NCI-H146 (cell line): Measurements from ENCODE around the gene FABP6.
A peak's percentile ranks its signal among the peaks of the same experiment; 100 is the strongest.
"Not testable (repeated sequence)": the region's sequence is repeated elsewhere in the genome, so short reads cannot be mapped to it uniquely, and the experiment has no call there.

Source experiments
- DNase-seq: peaks from one replicate; lab custom pipeline; 2025; lab: John Stamatoyannopoulos, UW

The FABP6 gene, protein sequence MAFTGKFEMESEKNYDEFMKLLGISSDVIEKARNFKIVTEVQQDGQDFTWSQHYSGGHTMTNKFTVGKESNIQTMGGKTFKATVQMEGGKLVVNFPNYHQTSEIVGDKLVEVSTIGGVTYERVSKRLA

DNA sequence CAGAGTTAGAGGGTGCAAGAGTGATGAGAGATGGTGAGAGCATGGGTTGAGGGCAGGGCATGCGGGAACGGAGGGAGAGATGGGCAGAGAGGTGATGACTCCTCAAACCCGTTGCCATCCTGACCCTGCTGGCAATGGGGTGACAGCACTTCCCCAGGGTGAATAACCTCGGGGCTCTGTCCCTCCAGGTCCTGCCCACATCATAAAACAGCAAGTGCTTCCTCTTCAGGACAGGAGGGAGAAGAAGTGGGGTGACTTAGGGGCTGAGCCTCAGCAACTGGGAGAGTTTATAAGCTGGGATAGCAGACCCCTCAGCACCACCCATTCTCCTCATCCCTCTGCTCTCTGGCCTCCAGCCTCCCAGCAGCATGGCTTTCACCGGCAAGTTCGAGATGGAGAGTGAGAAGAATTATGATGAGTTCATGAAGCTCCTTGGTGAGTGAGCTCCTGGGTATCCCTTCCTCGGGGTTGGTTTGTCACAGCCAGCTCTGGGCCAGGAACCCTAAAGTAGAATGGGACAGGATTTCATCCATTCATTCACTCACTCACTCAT, at the start of gene FABP6:
FABP6 (plus strand) TSS at position 317 of the 553 bp plus-strand sequence; CDS start at position 369, 52 bp downstream.
- no peak for DNase-seq

DNA sequence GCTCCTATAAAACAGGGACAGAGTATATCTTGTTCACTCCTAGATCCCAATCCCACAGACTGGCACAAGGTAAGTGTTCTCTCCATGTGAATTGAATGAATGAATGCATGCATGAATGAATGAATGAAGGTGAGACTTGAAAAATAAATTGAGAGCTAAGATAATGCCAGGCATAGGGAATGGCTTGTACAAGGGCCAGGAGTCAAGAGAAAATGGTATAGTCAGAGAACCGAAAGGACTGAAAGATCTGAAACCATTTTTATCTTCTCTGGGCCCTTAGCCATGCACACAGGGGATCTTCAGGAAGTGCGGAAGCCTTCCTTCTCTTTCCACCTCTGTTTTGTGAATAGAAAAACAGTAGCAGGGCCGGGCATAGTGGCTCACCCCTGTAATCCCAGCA, 48.4 kb upstream of the FABP6 start:
- DNase-seq, result no peak

DNA sequence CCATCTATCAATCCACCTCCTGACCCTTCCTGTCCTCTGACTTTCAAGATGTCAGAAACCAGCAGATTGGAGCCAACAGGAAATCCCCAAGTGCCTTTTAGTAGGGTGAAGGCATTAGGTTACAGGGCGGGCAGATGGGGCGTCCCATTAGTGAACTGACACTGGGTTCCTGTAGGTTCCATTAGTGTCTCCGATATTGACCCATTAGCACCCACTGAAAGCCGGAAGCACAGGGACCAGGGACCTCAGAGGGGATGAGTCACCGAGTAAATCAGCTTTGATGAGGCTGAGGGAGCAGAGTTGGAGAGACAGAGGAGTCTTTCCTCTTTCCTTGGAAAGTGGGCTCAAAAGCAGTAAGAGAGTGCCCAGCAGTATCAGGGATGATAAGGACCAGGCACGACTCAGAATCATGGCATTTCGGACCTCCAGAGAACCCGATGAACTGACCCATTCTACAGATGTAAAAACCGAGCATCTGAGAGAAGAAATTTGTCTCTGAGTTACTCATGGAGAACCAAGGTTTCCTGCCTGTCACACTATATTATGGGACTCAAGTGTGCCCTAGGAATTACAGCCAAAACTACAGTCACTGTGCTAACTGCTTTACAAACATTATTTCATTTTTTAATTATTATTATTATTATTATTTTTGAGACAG, 47.2 kb upstream of the FABP6 start:
- DNase-seq, result no peak

DNA sequence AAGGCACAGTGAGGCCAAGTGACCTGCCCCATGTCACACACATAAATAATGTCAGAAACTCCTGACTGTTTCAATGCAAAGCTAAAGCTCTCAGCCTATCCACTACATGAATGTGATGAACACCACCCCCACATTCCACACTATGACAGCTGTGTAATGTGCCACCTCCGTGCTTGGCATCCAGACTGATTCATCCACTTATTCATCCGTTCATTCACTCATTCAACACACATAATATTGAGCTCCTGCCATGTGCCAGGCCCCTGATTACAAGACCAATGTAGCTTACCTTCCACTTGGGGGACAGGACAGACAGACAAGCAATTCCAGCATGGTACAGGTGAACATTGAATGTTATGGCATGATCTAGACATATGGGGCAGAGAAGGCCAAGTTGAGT, 46.2 kb upstream of the FABP6 start:
- no peak for DNase-seq

DNA sequence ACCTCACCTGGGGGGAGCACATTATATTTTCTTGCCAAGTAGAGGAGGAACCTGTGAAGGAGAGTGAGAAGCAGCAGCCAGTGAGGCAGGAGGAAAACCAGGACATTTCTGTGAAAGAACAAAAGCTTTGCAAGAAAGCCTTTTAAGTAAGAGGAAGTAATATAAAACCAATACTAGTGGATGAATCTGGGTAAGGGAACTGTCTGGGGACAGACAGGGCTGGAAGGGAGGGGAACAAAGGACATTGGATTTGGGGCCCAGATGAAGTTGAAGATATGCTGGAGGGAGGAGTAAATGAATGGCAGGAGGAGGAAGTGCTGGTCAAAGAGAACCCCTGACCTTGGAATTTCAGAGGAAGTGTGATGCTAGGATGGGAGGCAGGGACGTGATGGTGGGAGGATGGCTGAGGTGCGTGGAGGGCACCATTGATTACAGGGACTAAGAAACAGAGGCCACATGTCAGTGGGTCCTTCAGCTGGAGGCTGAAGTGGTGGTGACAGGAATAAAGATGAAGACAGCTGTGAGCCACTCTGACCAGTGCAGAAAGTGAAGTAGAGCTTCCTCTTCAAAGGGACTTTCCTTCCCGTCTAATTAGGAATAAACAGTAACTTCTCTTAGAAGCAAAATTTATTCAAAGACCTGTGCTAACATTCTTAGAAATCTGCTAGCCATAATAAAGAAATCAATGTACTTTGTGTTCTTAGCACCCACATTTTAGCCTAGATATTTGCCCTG, 43.5 kb upstream of the FABP6 start:
- DNase-seq, result no peak

DNA sequence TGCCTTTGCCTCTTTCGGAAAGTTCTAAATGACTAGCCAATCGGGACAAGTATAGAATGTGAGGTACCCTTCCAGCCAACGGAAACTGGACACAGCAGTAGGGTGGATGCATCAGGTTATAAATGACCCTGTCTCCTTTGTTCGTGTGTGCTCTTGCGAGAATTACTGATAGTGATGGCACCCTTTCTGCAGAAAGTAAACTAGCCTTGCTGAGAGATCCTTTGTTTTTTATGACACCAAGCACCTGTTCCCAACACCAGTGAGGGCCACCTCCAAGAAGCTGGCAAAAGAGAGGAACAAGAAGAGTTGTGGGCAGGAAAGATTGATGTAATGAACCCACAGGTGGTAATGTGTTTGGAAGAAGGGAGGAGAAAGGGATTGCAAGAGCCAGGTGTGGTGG, 42.8 kb upstream of the FABP6 start:
- peak; percentile 2 for DNase-seq

DNA sequence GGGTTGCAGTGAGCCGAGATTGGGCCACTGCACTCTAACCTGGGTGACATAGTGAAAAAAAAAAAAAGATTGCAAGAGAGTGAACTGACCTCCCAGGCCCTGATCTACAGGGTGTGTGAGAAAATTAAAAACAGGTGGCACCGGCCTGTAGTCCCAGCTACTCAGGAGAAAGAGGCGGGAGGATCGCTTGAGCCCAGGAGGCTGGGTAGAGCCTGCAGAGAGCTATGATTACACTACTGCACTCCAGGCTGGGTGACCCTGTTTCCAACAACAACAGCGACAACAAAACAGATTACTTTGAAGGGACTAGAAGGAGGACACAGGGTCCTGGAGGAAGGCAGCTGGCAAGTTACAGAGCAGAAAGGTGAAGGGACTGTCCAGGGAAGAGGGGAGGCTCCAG, 42.2 kb upstream of the FABP6 start:
- DNase-seq, result no peak

DNA sequence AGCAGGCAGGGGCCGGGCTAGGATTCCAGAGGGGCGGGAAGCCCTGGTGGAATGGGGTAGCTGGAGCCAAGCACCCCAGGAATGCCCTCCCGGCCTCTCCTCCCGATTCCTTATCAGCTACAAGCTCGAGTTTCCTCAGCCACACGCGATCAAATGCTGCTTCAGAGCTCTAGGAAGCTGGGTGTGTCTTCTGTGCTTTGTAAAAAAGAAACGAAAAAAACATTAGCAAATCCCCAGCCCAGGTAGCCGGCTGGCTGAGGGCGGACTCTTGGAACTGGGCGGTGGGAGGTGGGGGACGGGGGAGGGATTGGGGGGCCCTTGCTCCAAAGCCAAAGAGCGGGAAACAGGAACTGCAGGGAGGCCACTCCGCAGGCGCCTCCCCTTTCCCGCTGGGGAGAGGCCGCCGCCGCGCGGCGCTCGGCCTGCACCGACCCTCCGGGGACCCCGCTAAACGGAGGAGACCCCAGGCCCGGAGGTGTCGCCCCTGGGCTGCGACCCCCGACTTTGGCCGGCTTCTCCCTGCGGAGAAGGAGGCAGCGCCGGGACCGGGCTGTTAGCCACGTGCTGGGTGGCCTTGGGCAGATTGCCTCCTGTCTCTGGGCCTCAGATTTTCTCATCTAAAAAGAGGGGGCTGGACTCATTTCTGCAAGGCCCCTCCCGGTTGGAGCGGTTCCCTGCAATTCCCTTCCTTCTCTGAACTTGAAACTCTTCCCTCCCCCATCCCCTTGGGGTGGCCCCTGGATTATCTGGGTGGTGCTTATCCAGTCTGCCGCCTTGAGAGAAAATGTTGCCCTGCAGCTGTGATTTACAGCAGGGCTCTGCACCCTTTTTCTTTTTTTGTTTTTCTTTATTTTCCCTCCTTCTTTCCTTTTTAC, 40.9 kb upstream of the FABP6 start:
- DNase-seq, result peak; percentile 70

DNA sequence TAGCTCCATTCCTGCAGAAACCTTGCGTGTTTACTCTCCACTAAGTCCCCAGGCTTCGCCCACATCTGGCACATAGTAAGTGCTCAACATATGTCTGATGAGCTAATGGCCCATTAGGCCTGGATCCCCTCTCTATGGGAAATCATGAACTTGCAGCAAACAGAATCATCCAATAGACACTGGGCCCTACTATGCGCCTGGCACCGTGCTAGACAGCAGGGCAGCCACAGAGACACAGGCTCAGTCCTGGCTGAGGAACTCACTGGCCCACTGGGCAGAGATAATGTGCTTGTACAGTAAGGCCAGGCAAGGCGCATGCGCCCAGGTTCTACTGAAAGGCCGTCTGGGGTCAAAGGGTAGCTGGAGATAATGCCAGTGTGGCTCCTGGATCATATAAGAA, 36.9 kb upstream of the FABP6 start:
- DNase-seq, result no peak

DNA sequence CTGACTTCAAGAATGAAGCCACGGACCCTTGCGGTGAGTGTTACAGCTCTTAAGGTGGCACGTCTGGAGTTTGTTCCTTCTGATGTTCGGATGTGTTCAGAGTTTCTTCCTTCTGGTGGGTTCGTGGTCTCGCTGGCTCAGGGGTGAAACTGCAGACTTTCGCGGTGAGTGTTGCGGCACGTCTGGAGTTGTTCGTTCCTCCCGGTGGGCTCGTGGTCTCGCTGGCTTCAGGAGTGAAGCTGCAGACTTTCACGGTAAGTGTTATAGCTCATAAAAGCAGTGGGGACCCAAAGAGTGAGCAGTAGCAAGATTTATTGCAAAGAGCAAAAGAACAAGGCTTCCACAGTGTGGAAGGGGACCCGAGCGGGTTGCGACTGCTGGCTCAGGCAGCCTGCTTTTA, 36.2 kb upstream of the FABP6 start:
- DNase-seq, result not testable (repeated sequence)

DNA sequence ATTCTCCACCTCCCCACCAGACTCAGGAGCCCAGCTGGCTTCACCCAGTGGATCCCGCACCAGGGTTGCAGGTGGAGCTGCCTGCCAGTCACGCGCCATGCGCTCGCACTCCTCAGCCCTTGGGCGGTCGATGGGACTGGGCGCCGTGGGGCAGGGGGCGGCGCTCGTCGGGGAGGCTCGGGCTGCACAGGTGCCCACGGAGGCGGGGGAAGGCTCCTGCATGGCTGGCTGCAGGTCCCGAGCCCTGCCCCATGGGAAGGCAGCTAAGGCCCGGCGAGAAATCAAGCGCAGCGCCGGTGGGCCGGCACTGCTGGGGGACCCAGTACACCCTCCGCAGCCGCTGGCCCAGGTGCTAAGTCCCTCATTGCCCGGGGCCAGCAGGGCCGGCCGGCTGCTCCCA, 35.5 kb upstream of the FABP6 start:
- not testable (repeated sequence) for DNase-seq

DNA sequence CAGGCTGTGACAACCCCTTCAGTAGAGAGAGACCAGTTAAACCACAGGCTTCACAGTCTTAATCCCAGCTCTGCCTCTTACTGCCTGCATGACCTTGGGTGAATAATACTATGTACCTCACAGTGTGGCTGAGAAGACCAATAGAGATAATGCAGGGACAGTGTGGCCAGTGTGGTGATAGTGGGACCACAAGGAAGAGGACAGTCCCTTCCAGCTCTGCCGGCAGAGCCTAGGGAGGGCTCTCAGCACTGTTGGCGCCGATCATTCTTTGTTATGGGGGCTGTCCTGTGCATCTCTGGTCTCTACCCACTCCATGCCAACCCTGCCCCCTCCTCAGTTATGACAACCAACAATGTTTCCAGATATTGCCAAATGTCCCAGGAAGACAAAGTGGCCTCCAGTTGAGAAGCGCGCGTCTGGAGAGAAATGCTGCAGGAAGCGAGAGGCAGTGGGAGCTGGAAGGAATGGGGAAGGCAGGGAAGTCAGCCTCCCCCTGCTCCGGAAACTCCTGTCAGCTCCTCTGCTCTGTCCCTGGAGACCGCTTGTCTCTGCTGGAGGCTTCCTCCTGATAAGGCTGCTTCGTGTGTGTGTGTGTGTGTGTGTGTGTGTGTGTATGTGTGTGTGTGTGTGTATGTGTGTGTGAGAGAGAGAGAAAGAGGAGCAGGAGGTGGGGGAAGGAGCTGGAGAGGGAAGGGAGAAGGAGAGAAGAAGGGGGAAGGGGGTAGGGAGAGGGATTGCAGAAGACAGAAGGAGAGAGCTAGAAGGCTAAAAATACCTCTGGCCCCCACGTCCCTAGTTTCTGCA, 31.8 kb upstream of the FABP6 start:
- no peak for DNase-seq

DNA sequence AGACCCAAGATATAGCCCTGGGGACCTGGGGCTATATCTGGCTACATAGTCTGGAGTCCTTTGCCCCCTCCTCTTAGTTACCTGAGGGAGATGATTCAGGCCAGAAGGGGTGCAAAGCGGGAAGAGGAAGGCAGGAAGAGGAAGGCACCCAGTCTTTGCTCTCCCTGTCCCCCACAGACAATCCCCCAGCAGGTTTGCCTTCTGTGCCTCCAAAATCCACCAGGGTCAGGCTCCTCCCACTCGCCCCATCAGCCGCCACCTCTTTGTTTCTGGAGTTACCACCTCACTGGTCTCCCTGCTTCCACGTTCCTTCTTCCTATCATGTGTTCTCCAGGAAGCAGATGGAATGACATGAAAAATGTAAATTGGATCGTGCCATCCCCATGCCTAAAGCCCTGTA, 31.2 kb upstream of the FABP6 start:
- no peak for DNase-seq

DNA sequence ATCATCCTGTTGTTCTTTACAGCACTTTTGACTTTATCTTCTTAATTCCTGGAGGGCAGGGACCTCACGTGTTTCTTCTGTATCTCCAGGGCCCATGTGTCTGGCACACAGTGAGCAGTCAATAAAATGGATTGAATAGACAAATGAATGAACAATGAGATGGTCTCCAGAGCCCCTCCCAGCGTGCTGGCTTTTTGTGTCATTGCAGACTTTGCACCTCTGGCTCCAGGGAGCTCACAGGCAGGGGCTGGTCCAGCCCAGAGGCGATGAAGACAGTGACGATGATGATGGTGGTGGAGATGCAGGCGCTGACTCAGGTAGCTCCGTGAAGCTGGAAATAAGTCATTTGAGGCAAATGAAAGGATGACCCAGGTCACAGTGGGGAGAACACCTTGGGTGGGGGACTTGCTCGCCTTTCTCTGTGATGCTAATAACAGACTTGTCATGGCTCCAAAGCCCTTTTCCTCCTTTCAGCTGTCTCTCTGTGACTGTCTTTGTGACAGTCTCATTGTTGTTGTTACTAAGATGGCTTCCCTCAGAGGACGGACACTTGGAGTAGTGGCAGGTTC, 30.4 kb upstream of the FABP6 start:
- DNase-seq, result peak; percentile 46

DNA sequence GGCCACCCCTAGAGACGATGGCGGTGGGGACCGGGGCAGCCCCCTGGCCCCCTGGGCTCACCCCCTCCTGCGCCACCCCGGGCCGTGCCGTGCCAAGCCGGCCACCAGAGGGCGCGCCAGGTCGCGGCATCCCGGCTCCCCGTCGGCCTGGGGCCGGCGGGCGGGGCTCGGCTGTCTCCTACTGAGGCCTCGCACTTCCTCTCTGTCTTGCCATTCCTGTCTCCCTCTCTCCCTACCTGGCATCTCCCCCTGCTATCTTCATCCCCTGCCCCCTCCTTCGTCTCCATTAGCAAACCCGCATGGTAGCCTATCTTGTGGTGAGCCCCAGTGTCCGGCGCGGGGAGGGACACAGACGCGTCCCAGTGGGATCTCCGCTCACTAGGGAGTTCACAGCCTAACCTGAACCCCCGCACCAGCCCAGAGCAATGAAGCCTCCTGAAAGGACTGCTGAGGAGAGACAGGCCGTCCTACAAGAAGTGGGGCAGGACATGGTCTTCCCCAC, 29.8 kb upstream of the FABP6 start:
- DNase-seq, result peak; percentile 35

DNA sequence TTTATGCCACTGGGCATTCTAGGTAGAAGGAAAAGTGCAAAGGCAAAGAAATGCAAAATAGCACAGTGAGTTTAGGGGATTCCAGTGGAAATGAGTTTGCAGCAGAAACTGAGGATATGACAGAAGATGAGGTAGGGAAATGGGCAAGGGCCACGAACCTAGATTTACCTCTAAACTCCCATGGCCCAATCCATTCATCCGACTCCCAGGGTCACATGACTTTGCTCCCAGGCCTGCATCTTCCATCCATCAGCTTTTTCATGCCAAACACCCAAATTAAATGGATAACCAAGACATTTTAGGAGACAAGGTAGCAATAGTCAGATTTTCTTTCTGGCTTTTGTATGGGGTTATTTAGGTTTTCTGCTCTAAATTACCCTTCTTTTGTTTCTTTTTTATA, 22.2 kb upstream of the FABP6 start:
- DNase-seq, result no peak

DNA sequence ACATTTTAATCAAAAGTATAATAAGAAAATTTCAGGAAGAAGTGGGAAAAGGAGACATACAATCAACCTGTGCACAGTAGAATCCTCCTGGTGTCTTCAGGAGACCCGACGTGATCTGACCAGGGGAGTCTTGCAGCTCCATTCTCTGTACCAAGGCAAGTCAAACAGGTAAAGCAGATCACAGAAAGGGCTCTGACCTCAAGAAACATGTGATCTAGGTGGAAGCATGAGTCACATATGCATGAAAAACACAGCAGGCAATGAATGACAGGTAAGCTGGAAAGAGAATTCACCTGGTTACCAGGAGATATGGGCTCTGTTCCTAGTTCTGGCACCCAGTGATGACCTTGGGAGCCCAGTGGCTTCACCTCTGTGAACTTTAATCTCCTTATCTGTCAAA, 19.4 kb upstream of the FABP6 start:
- DNase-seq, result no peak

DNA sequence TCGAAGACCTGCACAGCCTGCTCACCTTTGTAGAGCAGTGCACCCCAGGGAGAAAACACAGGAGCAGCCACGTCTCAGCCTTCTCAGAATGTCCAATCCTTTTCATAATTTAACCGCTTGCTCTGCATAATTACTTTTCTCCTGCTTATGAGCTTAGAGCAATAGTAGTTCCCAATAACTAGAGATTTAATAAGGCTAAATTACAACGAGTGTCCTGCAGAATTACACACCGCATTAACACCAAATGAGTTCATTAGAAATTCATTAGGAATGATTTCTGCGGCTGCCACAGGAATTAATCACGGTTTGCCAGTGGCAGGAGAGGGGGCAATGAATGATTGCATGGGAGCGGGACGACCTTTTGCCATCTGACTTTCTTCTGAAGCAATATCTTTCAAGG, 18.7 kb upstream of the FABP6 start:
- DNase-seq, result no peak

DNA sequence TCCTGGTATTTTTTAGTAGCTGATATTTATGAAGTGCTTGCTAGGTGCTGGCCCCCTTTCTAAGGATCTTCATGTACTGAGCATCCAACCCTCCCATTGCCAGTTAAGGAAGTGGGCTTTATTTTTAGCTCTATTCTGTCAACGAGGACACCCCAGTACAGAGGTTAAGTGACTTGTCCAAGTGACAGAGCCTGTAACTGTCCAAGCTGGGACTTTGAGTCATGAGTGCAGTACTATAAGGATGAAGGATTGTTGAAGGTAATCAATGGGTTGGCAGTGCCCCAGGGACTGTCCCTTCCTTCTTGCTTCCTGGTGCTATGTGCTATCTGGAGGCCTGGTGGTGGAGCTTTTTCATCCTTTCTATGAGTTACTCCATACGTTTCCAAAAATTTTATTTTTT, 18.0 kb upstream of the FABP6 start:
- DNase-seq, result no peak

DNA sequence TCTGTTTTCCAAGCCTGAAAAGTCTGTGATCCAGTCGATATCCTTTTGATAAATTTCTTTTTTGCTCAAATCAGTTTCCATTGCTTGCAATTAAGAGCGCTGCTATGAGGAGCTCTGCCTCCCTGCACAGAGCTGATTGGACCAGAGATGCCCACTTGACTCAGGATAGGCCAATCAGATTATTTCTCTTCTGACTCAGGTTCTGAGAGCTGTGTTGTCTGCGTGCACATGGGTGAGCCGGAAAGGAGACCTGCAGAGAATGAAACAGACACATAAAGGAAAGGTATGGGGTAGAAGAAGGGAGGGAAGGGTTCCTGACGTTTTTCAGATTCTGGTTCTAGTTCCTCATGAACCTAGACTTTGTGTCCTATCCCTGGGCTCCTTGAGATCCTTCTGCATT, 15.8 kb upstream of the FABP6 start:
- peak; percentile 29 for DNase-seq

DNA sequence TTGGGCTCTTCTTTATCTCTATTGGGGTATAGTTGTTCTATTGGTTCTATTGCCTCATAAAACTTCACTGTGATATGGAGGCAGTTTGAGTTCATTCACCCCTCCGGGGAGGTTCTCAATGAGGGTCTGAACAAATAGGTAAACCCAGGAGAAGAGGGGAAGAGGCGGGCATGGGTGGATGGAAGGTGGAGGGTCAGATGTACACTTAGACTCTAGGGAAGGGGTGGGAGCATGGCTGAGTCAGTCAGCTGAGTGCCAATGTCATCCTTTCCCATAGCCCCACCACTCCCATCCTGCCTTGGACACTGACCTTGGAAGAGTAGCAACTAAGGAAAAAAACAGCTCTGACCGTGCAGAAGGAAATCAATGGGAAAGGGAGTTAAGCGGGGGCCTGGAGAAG, 9.9 kb upstream of the FABP6 start:
- DNase-seq, result no peak
